Lung (tissue), 12 donors: Measurements from ENCODE around the gene SHF. TPM values are rescaled to one million over a fixed set of nuclear protein-coding genes. Genes with fewer than 3 reads are reported as not detected.

ENCODE experiments used
- ATAC-seq: fragments of 200-7000 bp; cut with Tn5 transposase; one replicate; pipeline ENCODE4 v1.9.1; 2020; ENCODE audit warnings: moderate number of reproducible peaks; ENCODE audit not compliant: insufficient read depth, low FRiP score
- DNase-seq, 3 donors: peaks; one replicate each; pipeline ENCODE4 v3.0.0-alpha.2; 2013 to 2017
- H3K27ac ChIP-seq, 2 donors: one replicate each; pipeline ENCODE4 v1.5.1; 2013; ENCODE audit warnings: mild to moderate bottlenecking in 2 of 2, moderate library complexity in 2 of 2, control low read depth in 1 of 2, inconsistent platforms in 1 of 2, low read depth in 1 of 2, low read length in 1 of 2
- H3K27me3 ChIP-seq, 3 donors: one replicate each; pipeline ENCODE4 v1.5.1; 2013; ENCODE audit warnings: low read length in 2 of 3; ENCODE audit not compliant: control insufficient read depth in 3 of 3, insufficient read depth in 3 of 3
- H3K36me3 ChIP-seq, 4 donors: one replicate each; pipeline ENCODE4 v1.5.1; 2013; ENCODE audit warnings: low read length in 4 of 4, mild to moderate bottlenecking in 1 of 4, moderate library complexity in 1 of 4; ENCODE audit not compliant: control insufficient read depth in 4 of 4, insufficient read depth in 4 of 4
- H3K4me1 ChIP-seq, 5 donors: one replicate each; pipeline ENCODE4 v1.5.1; 2013; ENCODE audit warnings: low read length in 5 of 5, mild to moderate bottlenecking in 2 of 5, moderate library complexity in 1 of 5; ENCODE audit not compliant: control insufficient read depth in 5 of 5, insufficient read depth in 5 of 5
- H3K4me3 ChIP-seq: one replicate; pipeline ENCODE4 v1.5.1; 2013; ENCODE audit warnings: mild to moderate bottlenecking, control low read depth, moderate library complexity
- H3K9ac ChIP-seq, 2 donors: one replicate each; pipeline ENCODE4 v1.5.1; 2013; ENCODE audit warnings: low read length in 2 of 2, control low read depth in 1 of 2; ENCODE audit not compliant: insufficient read depth in 1 of 2
- H3K9me3 ChIP-seq, 4 donors: one replicate each; pipeline ENCODE4 v1.5.1; 2013; ENCODE audit warnings: low read length in 3 of 4, mild to moderate bottlenecking in 1 of 4, moderate library complexity in 1 of 4; ENCODE audit not compliant: control insufficient read depth in 4 of 4, insufficient read depth in 3 of 4
- CTCF ChIP-seq: IDR thresholded peaks from 2 replicates; pipeline ENCODE4 v1.5.1; 2012; ENCODE audit warnings: mild to moderate bottlenecking; ENCODE audit errors: control extremely low read depth, extremely low read depth
- WGBS, 2 donors: extraction: QIAGEN DNeasy Blood & Tissue Kit; methylation state at CpG; one replicate each; pipeline ENCODE4 v1.1.7; 2013; 5-methylcytosine and 5-hydroxymethylcytosine counted together
- polyA plus RNA-seq, 2 donors: library from polyadenylated mRNA; stranded (reverse); fragments of 200-250 nt; gene quantifications; one replicate each; pipeline ENCODE4 v1.2.1, GENCODE V29; 2013
- total RNA-seq, 2 donors: library from RNA; depleted of rRNA in 1 of 2; stranded (reverse); fragments of >200 nt in 1 of 2; gene quantifications; one replicate each; pipeline ENCODE4 v1.2.1, GENCODE V29; 2014 to 2021
- donor health status: control.
- donor health status: control.
- donor health status: Bipolar disorder and iron deficiency.
- donor health status: healthy.
- donor health status: DM: yes; HTN: yes; CAD: no.

The SHF gene
- total and polyA plus RNA-seq, 4 donors: 1.9 to 15.9 (median 4.0) TPM

GRCh38 chr15:45149060-45149459 is 38.7 kb downstream of the SHF start:
- DNase-seq (no peak), ATAC-seq (no peak)
- peaks cover 0 to 2% (median 0%) of the 10 kb centered on the region in 3 donors for H3K27me3 ChIP-seq
- H3K9ac ChIP-seq: no peak overlapping the region
- 85 to 92% methylated on average over 1 of the region's 1 CpG for WGBS, 2 donors
- no peak overlapping the region for H3K27ac ChIP-seq
- no peaks in the 10 kb centered on the region for H3K9me3 ChIP-seq
- no peak for TF ChIP-seq CTCF
- peaks cover 0 to 27% (median 0%) of the 10 kb centered on the region in 4 donors for H3K36me3 ChIP-seq
- H3K4me3 ChIP-seq: no peak overlapping the region
- peaks cover 0 to 5% (median 0%) of the 10 kb centered on the region in 5 donors for H3K4me1 ChIP-seq

- DNase-seq (no peak), ATAC-seq (no peak)
- Histone ChIP-seq H3K9ac (no peak overlapping the region), H3K4me3 (no peak overlapping the region), H3K9me3 (no peaks in the 10 kb centered on the region), H3K36me3 (peaks cover 0 to 25% (median 0%) of the 10 kb centered on the region in 4 donors), H3K27ac (no peak overlapping the region), H3K27me3 (peaks cover 0 to 2% (median 0%) of the 10 kb centered on the region in 3 donors), H3K4me1 (peaks cover 0 to 5% (median 0%) of the 10 kb centered on the region in 5 donors)
- 87 to 88% methylated on average over 12 of the region's 12 CpGs for WGBS, 2 donors
- no peak for TF ChIP-seq CTCF
These were observed 39.4 kb downstream of the SHF start for GRCh38 chr15:45148076-45149059.

GRCh38 chr15:45147606-45148005 is 40.2 kb downstream of the SHF start:
- Histone ChIP-seq H3K4me3 (no peak overlapping the region), H3K9ac (no peak overlapping the region), H3K27me3 (peaks cover 0 to 2% (median 0%) of the 10 kb centered on the region in 3 donors), H3K4me1 (peaks cover 0 to 8% (median 0%) of the 10 kb centered on the region in 5 donors), H3K9me3 (no peaks in the 10 kb centered on the region), H3K36me3 (peaks cover 0 to 30% (median 0%) of the 10 kb centered on the region in 4 donors), H3K27ac (no peak overlapping the region)
- no peak for ATAC-seq
- no peak for DNase-seq
- 93 to 95% methylated on average over 7 of the region's 7 CpGs for WGBS, 2 donors
- TF ChIP-seq CTCF: no peak
